ENCODE results near the gene GPHN. TPM values are rescaled to one million over a fixed set of nuclear protein-coding genes. Genes with fewer than 3 reads are reported as not detected.

Gene GPHN
- total RNA-seq, 4 donors from 2014 or later = 10.7 to 47.0 (median 28.2) TPM

GRCh38 chr14:66999978-67000377 lies 492.0 kb downstream of the GPHN start:
- no peak for DNase-seq
- Histone ChIP-seq H3K4me3 (no peak overlapping the region), H3K27me3 (no peaks in the 10 kb centered on the region), H3K9me3 (no peaks in the 10 kb centered on the region), H3K4me1 (no peaks in the 10 kb centered on the region), H3K27ac (no peak overlapping the region), H3K36me3 (no peaks in the 10 kb centered on the region)
- TF ChIP-seq, protein P1, sequence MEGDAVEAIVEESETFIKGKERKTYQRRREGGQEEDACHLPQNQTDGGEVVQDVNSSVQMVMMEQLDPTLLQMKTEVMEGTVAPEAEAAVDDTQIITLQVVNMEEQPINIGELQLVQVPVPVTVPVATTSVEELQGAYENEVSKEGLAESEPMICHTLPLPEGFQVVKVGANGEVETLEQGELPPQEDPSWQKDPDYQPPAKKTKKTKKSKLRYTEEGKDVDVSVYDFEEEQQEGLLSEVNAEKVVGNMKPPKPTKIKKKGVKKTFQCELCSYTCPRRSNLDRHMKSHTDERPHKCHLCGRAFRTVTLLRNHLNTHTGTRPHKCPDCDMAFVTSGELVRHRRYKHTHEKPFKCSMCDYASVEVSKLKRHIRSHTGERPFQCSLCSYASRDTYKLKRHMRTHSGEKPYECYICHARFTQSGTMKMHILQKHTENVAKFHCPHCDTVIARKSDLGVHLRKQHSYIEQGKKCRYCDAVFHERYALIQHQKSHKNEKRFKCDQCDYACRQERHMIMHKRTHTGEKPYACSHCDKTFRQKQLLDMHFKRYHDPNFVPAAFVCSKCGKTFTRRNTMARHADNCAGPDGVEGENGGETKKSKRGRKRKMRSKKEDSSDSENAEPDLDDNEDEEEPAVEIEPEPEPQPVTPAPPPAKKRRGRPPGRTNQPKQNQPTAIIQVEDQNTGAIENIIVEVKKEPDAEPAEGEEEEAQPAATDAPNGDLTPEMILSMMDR (IDR thresholded peaks at IDR 0.05) = no peak
- TF ChIP-seq POLR2A (IDR thresholded peaks at IDR 0.05) = no peak

DNA sequence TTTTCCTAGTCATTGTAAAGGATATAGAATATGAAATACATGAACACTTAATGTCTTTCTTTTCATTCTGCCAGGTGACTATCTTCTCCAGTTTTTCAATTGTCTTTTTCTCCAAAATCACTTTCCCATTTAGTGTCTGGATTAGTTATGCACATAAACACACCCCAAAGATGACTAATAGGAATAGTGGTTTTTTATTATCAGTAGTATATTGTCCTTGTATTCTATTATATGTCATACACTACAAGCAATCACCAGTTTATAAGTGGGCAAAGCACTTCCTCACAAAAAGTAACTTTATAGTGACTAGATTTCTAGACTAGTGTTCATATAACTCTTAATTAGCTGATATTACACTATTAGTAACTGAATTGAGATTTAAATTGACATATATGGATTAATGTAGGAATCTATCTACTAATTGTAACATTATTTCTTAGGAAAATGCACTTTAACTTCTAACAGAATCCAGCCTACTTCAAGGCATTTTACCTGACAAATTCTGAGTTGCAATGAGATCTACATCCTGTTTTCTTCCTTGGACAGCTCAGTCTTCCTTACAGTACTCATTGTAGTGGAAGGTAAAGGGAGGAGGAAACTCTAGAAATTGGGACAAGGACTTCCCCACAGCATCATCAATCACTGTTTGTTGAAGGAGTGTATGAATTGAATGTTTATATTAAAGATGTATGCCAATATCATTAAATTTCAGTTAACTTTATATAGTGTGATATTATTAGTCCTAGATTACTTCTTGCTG lies 495.2 kb downstream of the GPHN start:
- Histone ChIP-seq H3K4me3 (no peak overlapping the region), H3K36me3 (no peaks in the 10 kb centered on the region), H3K27me3 (no peaks in the 10 kb centered on the region), H3K27ac (no peak overlapping the region), H3K9me3 (no peaks in the 10 kb centered on the region), H3K4me1 (no peaks in the 10 kb centered on the region)
- no peak for DNase-seq
- TF ChIP-seq POLR2A (IDR thresholded peaks at IDR 0.05) = no peak
- TF ChIP-seq, protein P1 (IDR thresholded peaks at IDR 0.05) = no peak

DNA sequence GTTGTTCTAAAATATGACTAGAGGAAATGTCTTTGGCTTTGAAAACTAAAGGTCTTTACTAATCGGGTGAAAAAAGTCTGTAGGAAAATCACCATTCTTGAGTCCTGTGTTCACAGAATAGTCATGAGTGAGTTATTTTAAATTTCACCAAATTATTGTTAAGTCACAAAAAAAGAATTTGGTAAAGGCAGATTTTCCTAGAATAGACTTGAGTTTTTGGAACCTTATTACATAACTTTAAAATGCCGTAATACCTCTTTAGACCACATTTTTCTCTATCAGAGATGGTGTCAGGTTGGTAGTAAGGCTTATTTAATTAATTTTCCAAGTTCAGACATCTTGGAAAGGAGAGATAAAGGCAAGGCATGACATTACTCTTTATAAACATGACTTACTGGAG lies 496.6 kb downstream of the GPHN start:
- Histone ChIP-seq H3K4me1 (no peaks in the 10 kb centered on the region), H3K9me3 (no peaks in the 10 kb centered on the region), H3K27me3 (no peaks in the 10 kb centered on the region), H3K36me3 (no peaks in the 10 kb centered on the region), H3K27ac (no peak overlapping the region), H3K4me3 (no peak overlapping the region)
- TF ChIP-seq POLR2A (IDR thresholded peaks at IDR 0.05) = no peak
- TF ChIP-seq, protein P1 (IDR thresholded peaks at IDR 0.05) = no peak
- no peak for DNase-seq

GRCh38 chr14:67010602-67011001 lies 502.7 kb downstream of the GPHN start:
- Histone ChIP-seq H3K9me3 (no peaks in the 10 kb centered on the region), H3K27ac (no peak overlapping the region), H3K4me3 (no peak overlapping the region), H3K4me1 (no peaks in the 10 kb centered on the region), H3K36me3 (no peaks in the 10 kb centered on the region), H3K27me3 (no peaks in the 10 kb centered on the region)
- no peak for DNase-seq
- TF ChIP-seq, protein P1 (IDR thresholded peaks at IDR 0.05) = no peak
- TF ChIP-seq POLR2A (IDR thresholded peaks at IDR 0.05) = no peak

GRCh38 chr14:67016856-67017255 lies 508.9 kb downstream of the GPHN start:
- no peak for TF ChIP-seq POLR2A (IDR thresholded peaks at IDR 0.05)
- DNase-seq = no peak

GRCh38 chr14:67018720-67019119 lies 510.8 kb downstream of the GPHN start:
- Histone ChIP-seq H3K4me3 (no peak overlapping the region), H3K27me3 (no peaks in the 10 kb centered on the region), H3K4me1 (no peaks in the 10 kb centered on the region), H3K36me3 (no peaks in the 10 kb centered on the region), H3K27ac (no peak overlapping the region), H3K9me3 (no peaks in the 10 kb centered on the region)
- DNase-seq = no peak
- TF ChIP-seq, protein P1 (IDR thresholded peaks at IDR 0.05) = no peak
- TF ChIP-seq POLR2A (IDR thresholded peaks at IDR 0.05) = no peak

More at GRCh38 chr14:67016856-67017255, 508.9 kb downstream of the GPHN start:
- Histone ChIP-seq H3K27ac (no peak overlapping the region), H3K27me3 (no peaks in the 10 kb centered on the region), H3K36me3 (no peaks in the 10 kb centered on the region), H3K9me3 (no peaks in the 10 kb centered on the region), H3K4me1 (no peaks in the 10 kb centered on the region), H3K4me3 (no peak overlapping the region)

All from Peyer's patch (tissue), 4 donors.